AG09319 (cell line): ENCODE results near the gene TNFRSF18.

Source experiments
- DNase-seq: peaks from one replicate; pipeline ENCODE4 v3.0.0-alpha.2; 2010; ENCODE audit warnings: low read depth; ENCODE audit errors: extremely low read depth
- CTCF ChIP-seq: IDR thresholded peaks from 2 replicates; pipeline ENCODE4 v1.5.1; 2011; ENCODE audit warnings: low read depth, mild to moderate bottlenecking, inconsistent platforms, low read length, moderate library complexity

The TNFRSF18 gene

GRCh38 chr1:1223891-1224290, 17.5 kb upstream of the TNFRSF18 start:
- no peak for DNase-seq
- no peak for TF ChIP-seq CTCF

GRCh38 chr1:1223321-1223720, 16.9 kb upstream of the TNFRSF18 start:
- DNase-seq: no peak
- no peak for TF ChIP-seq CTCF

DNA sequence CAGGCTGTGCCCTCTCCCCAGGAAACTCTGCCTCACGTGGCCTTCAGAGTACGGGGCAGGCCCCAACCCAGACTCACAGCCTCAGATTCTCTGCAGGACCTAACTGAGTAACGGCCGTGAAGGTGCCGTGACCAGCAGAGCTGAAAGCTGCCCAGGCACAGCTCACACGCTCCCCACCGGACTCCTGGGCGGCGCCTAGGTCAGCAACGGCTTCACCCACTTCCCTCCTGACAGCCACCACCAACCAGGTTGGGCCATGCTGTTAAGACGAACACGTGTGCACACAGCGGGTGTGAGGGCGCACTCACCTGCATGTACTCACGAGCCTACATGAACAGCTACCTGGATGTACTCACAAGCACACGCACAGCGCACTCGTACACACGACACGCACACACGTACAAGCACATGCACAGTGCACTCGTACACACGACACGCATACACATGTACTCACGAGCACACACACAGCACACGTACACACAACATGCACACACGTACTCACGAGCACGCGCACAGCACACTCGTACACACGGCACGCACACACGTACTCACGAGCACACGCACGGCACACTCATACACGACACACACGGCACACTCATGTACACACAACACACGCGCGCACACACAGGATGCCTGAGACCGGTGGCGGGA, 16.3 kb upstream of the TNFRSF18 start:
- TF ChIP-seq CTCF: no peak
- no peak for DNase-seq

- TF ChIP-seq CTCF: no peak
- DNase-seq: no peak
Measured at GRCh38 chr1:1221887-1222574, 15.6 kb upstream of the TNFRSF18 start.

GRCh38 chr1:1220197-1220596, 13.8 kb upstream of the TNFRSF18 start:
- TF ChIP-seq CTCF: no peak
- no peak for DNase-seq

GRCh38 chr1:1219341-1219740, 12.9 kb upstream of the TNFRSF18 start:
- no peak for TF ChIP-seq CTCF
- no peak for DNase-seq

GRCh38 chr1:1218524-1219200, 12.3 kb upstream of the TNFRSF18 start:
- DNase-seq: no peak
- TF ChIP-seq CTCF: no peak
